OCI-LY7 (cell line): Measurements from ENCODE around the gene PRKRIP1. TPM values are rescaled to one million over a fixed set of nuclear protein-coding genes. Genes with fewer than 3 reads are reported as not detected.

Experiments used
- BruUV-seq: library from RNA; stranded (reverse); fragments of 400-500 nt; replicated peaks from 2 replicates; lab custom pipeline; 2021; lab: Mats Ljungman, UMichigan
- CTCF ChIA-PET: fragments of 300-600 bp; sonication (Branson Sonifier 250); formaldehyde crosslinking; loops from one replicate; lab custom pipeline; 2022; ENCODE audit warnings: antibody characterized with exemption; ENCODE audit not compliant: unreplicated experiment; lab: Charles Lee
- POLR2A ChIA-PET: fragments of 300-600 bp; sonication (Branson Sonifier 250); formaldehyde crosslinking; loops from one replicate; lab custom pipeline; 2022; ENCODE audit warnings: antibody characterized with exemption; lab: Charles Lee
- DNase-seq: peaks from one replicate; pipeline ENCODE4 v3.0.0-alpha.2; 2015; ENCODE audit warnings: low spot score
- H2AFZ ChIP-seq: fragments of 200-600 bp; sonication (generic), shearing (Covaris generic); 2 replicates; pipeline ENCODE4 v1.6.1; 2014; ENCODE audit warnings: mild to moderate bottlenecking, antibody characterized with exemption, low read length, moderate library complexity
- H3K27ac ChIP-seq: fragments of 200-600 bp; sonication (generic); 2 replicates; pipeline ENCODE4 v1.5.1; 2014; ENCODE audit warnings: mixed run types, low read depth, mild to moderate bottlenecking, moderate library complexity, low read length, inconsistent platforms; ENCODE audit not compliant: poor library complexity, severe bottlenecking
- H3K36me3 ChIP-seq: fragments of 200-600 bp; sonication (generic); 2 replicates; pipeline ENCODE4 v1.6.1; 2014; ENCODE audit warnings: mild to moderate bottlenecking, antibody characterized with exemption, low read length, moderate library complexity, mixed read lengths; ENCODE audit not compliant: insufficient read depth
- H3K4me1 ChIP-seq: fragments of 200-600 bp; sonication (generic); 2 replicates; pipeline ENCODE4 v1.5.1; 2014; ENCODE audit warnings: mild to moderate bottlenecking, low read length; ENCODE audit not compliant: insufficient read depth, poor library complexity, severe bottlenecking
- H3K4me2 ChIP-seq: fragments of 200-600 bp; sonication (generic); 2 replicates; pipeline ENCODE4 v1.6.1; 2014; ENCODE audit warnings: mild to moderate bottlenecking, low read length
- H3K4me3 ChIP-seq: fragments of 200-600 bp; sonication (generic); 2 replicates; pipeline ENCODE4 v1.5.1; 2014; ENCODE audit warnings: mild to moderate bottlenecking, low read depth, low read length; ENCODE audit not compliant: poor library complexity, severe bottlenecking
- H3K79me2 ChIP-seq: fragments of 200-600 bp; sonication (generic); 2 replicates; pipeline ENCODE4 v1.6.1; 2016; ENCODE audit warnings: low read depth, mild to moderate bottlenecking, low read length, moderate library complexity, mixed read lengths; ENCODE audit not compliant: insufficient read depth
- H3K9me2 ChIP-seq: fragments of 200-600 bp; sonication (generic); 2 replicates; pipeline ENCODE4 v1.6.1; 2016; ENCODE audit warnings: mild to moderate bottlenecking, low read length, mixed read lengths; ENCODE audit not compliant: insufficient read depth
- H3K9me3 ChIP-seq: fragments of 200-600 bp; sonication (generic); 2 replicates; pipeline ENCODE4 v1.6.1; 2014; ENCODE audit warnings: mild to moderate bottlenecking, mixed run types, low read length, mixed read lengths
- H4K20me1 ChIP-seq: fragments of 200-600 bp; sonication (generic); 2 replicates; pipeline ENCODE4 v1.6.1; 2014; ENCODE audit warnings: mild to moderate bottlenecking, antibody characterized with exemption, low read length, moderate library complexity, mixed read lengths; ENCODE audit not compliant: insufficient read depth
- CTCF ChIP-seq: fragments of 200-600 bp; sonication (generic); conservative IDR thresholded peaks from 2 replicates; pipeline ENCODE4 v1.5.1; 2014; ENCODE audit warnings: mild to moderate bottlenecking, antibody characterized with exemption, low read length, moderate library complexity, mixed read lengths
- EZH2phosphoT487 ChIP-seq: fragments of 200-600 bp; sonication (generic); IDR thresholded peaks from 2 replicates; pipeline ENCODE4 v1.6.1; 2018; ENCODE audit warnings: low read depth, borderline replicate concordance, mild to moderate bottlenecking, mixed run types, antibody characterized with exemption, low read length, moderate library complexity, mixed read lengths
- intact Hi-C: fragments of 100-400 bp; cut with micrococcal nuclease; formaldehyde crosslinking; loops from one replicate; pipeline ENCODE4 v1.10.0; 2022; ENCODE audit not compliant: unreplicated experiment
- total RNA-seq, 2 experiments: library from RNA; depleted of rRNA in 1 of 2; stranded (reverse); fragments of >200 nt in 1 of 2; shearing (Covaris generic) in 1 of 2; gene quantifications; 2 replicates each; pipeline ENCODE4 v1.2.3, GENCODE V29; 2014 to 2022

PRKRIP1 gene
- total RNA-seq, 2 experiments from 2014 or later: 47.1 to 48.2 TPM

- H3K4me3 ChIP-seq: peak overlapping the region; percentile 52
- H3K79me2 ChIP-seq: peaks cover 13% of the 10 kb centered on the region; the same call in 1 of the 2 replicates
- no TSS peak for BruUV-seq
- H4K20me1 ChIP-seq: no peaks in the 10 kb centered on the region
- CTCF ChIA-PET: no interaction called here
- H3K9me3 ChIP-seq: no peaks in the 10 kb centered on the region
- no peaks in the 10 kb centered on the region for H3K9me2 ChIP-seq
- peaks cover 50% of the 10 kb centered on the region for H3K36me3 ChIP-seq
- peaks cover 96% of the 10 kb centered on the region for H3K4me1 ChIP-seq
- H2AFZ ChIP-seq: no peak overlapping the region
- H3K27ac ChIP-seq: peak overlapping the region; percentile 97
- no peak for TF ChIP-seq CTCF
- TF ChIP-seq EZH2phosphoT487: no peak
- intact Hi-C loops: no loop called here
- DNase-seq: no peak
- POLR2A ChIA-PET: interaction anchor here (0.6 to 4.6 kb wide), 8 partner anchors 8 to 139 kb away, joined by 3 to 40 read pairs (median 14); no protein-coding TSS in a partner anchor
- peak overlapping the region; percentile 97 for H3K4me2 ChIP-seq
Observed at GRCh38 chr7:102427019-102427405, 30.8 kb downstream of the PRKRIP1 start.

- Histone ChIP-seq H3K36me3 (peaks cover 36% of the 10 kb centered on the region), H3K4me3 (no peak overlapping the region), H3K27ac (peak overlapping the region; percentile 94), H3K9me3 (no peaks in the 10 kb centered on the region), H4K20me1 (no peaks in the 10 kb centered on the region), H3K4me2 (no peak overlapping the region), H3K9me2 (no peaks in the 10 kb centered on the region), H2AFZ (no peak overlapping the region), H3K79me2 (peaks cover 21% of the 10 kb centered on the region), H3K4me1 (peaks cover 85% of the 10 kb centered on the region)
- TF ChIP-seq EZH2phosphoT487 (no peak), CTCF (no peak)
- POLR2A ChIA-PET: interaction anchor here (0.9 kb wide), 2 partner anchors 11 to 35 kb away, joined by 3 read pairs; no protein-coding TSS in a partner anchor
- CTCF ChIA-PET: no interaction called here
- DNase-seq: no peak
- BruUV-seq: no TSS peak
- intact Hi-C loops: no loop called here
Observed at GRCh38 chr7:102429141-102429899, 33.2 kb downstream of the PRKRIP1 start.
